Urothelium cell line (cell line): ENCODE results near the gene TMUB2.
A peak's percentile ranks its signal among the peaks of the same experiment; 100 is the strongest.
"Not testable (repeated sequence)": the region's sequence is repeated elsewhere in the genome, so short reads cannot be mapped to it uniquely, and the experiment has no call there.

Experiments
- DNase-seq: peaks from one replicate; pipeline ENCODE4 v3.0.0; 2011; ENCODE audit warnings: low spot score, mixed read lengths
- FAIRE-seq: peaks from 2 replicates; lab custom pipeline; 2011; peaks lifted over from hg19 to GRCh38; lab: Jason Lieb, UNC

The TMUB2 gene

DNA sequence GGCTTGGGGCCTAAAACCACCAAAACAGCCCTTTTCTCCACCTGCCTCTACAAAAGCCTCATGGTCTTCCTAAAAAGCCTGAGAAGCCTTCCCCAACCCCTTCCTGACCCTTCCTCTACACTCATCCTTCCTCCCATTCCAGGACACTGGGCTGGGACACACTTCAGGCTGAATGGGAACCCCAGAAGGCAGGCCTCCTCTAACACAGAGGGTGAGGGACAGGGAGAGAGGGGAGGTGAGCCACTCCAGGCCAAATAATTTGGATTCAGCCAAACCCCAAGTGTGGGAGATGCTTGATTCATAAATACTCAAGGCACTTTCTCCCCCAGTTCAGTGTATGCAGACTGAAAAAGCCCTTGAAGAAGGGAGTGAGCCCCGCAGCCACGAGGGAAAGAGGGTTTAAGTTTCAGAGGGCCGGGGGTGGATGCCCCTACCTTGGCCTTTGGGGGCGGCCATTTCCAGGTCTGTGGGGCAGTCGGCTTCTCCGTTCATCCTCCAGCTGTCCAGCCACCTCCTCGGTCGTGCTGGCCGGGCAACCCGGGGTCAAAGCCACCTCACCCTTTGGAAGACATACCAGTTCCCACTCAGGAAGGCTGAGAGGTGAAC, 31.1 kb downstream of the TMUB2 start:
- DNase-seq, result no peak
- FAIRE-seq, result no peak

DNA sequence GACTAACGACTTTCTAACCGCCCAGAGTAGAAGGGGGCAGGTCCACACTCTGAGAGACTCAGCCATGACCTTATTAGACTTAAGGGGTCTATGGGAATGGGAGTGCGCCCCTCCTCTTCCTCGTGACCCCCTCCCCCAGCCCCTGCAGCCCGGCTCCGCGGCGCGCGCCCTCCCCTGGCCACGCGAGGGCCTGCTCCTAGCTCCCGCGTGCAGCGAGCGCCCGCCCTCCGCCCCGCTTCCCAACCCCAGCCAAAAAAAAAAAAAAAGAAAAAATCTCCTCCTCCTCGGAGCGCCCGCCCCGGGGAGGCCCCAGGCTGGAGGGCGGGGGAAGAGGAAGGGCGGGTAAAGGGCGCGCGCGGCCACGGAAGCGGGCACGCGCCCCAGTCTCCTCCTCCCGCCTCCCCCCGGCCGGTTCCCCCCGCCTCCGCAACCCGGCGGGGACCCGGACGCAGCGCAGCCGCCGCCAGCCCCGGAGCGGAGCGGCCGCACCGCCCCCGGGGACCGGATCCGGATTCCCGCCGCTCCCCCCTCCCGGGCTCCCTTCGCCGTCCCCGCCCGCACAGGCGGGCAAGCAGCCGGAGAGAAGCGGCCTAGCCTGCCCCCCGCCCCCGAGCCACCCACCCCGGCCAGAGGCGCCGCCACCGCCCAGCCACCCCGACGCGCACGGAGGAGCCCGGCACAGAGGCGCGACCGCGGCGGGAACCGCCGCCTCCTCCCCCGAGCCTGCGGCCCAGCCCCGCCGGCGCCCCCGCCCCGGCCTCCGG, 31.8 kb downstream of the TMUB2 start:
- FAIRE-seq (no peak), DNase-seq (peak; percentile 94)

DNA sequence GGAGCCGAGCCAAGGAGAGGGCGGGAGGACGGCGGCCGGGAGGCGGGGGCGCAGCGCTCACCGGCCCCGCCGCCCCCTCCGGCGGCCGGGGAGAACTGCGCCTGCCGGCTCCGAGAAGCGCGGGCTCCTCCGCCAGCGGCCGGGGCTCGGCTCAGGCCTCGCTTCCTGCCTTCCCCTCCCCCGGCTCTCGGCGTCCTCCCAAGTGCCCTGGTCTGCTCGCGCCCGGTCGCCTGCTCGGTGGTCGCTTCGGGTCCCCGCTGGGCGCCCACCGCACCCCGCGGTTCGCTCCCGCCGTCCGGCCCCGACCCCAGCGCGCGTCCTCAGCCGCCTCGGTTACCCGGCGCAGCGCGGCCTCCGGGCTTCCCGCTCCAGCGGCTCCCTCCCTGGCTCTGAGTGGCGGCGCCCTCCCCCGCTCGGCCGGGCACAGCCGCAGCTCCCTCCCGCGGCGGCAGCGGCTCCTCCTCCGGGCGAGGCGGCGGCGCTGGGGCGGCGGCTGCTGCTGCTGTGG, 32.4 kb downstream of the TMUB2 start:
- FAIRE-seq (no peak), DNase-seq (peak; percentile 88)

DNA sequence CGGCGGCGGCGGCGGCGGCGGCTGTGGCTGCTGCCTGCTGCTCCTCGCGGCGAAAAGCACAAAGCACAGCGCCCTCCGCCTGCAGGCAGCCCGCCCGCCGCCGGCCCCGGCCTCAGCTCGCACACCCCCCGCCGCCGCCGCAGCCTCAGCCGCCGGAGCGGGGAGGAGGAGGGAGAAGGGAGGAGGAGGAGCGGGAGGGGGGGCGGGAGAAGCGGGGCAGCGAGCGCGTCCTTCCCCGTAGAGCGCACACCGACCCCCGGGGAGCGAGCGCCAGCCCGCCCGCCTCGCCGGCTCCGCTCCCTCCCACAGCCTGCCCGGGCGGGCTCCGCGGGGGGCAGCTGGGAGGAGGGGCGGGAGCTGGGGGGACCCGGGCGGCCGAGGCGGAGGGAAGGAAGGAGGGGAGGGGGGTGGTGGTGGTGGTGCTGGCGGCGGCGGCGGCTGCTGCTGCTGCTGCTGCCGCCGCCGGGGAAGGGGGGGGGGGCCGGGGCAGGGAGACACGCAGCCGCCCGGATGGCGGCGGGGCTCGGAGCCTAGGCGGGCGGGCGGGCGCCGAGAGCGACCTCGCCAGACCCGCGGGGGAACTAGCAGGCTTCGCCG, 32.9 kb downstream of the TMUB2 start, which contains the start of gene UBTF:
UBTF (minus strand) TSS at position 60 of the 597 bp plus-strand sequence. CDS start 1,446 bp downstream, outside the sequence.
- no peak for FAIRE-seq
- peak; percentile 69 for DNase-seq

DNA sequence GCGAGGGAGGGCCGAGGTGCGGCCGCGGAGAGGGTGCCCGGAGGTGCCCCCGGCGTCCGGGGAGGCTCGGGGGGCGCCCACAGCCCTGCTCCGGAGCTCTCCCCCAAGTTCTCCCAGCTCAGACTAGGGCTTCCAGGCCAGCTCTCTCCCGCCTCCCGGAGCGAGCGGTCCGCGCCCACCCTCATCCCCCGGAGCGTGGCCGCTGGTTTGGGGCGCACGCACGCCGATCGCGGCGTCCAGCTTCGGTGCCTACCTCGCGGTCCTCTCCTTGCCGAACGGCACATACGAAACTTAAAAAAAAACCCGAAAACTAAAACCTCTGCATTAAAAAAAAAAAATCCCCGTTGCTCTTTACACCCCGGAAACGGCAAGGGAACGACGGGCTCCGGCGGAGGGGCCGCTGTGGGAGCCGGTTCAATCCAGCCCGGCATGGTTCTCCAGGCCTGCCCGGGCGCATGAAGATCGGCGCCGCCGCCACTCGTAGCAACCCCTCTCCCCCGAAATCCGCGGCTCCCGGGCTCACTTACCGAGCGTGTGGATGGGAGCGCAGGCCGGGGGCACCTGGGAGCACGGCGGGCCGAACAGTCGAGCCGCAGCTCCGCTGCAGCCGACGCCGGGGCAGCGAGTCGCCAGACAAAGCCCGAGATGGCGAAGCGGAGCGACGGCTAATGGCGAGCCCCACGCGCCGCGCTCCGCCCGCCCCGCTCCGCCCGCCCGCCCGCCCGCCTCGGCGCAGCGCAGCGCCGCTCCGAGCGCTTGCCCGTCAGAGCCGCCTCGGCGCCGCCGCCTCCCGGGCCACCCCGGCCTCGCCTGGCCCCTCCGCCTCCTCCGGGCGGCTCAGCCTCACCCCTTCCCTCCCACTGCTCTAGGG, 33.7 kb downstream of the TMUB2 start:
- FAIRE-seq, result no peak
- DNase-seq, result peak; percentile 76

DNA sequence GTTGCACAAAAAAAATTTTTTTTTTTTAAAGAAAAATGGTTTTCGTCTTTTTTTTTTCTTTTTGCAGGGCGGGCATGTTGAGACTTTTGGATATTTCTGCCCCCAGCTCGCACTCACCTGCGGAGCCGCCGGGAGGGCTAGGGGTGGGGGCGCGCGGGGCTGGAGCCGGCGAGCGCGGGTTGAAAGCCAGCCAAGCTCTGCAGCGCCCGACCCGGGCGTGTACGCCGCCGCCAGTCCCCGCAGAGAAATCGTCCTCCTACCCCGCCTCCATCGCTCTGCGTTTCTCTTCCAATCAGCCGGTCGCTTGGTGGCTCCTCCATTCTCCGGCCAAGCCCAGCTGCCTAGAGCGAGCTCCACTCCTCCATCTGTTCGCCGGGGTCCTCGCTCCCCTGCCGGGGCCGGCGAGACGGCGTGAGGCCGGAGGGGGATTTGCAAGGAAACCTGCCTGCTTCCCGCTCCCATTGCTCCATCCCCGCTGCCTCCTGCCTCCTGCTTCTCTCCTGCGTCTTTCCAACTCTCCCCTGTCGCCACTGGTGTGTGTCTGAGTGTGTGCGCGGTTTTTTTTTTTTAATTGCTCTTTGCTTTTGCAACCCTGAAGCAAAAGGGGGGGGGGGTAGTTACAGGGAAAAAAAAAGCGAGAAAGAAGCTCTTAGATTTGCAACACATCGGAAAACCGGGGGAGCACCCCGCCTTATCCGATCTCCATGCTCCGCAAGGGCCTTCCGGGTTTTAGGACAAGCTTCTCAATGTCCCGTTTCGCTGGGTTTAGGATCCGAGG, 34.5 kb downstream of the TMUB2 start:
- DNase-seq, result peak; percentile 78
- FAIRE-seq, result no peak

DNA sequence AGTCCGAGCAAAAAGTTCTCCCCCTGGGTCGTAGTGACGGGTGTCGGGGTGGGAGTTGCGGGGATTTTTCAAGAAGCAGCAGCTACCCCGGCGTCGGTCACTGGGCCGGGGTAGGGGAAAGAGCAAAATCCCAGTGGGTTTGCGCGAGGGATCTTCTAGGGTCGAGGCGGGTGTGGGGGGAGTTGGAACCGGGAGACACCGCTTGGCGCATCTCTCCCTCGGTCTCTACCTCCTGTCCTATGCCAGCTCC, 35.0 kb downstream of the TMUB2 start:
- no peak for DNase-seq

DNA sequence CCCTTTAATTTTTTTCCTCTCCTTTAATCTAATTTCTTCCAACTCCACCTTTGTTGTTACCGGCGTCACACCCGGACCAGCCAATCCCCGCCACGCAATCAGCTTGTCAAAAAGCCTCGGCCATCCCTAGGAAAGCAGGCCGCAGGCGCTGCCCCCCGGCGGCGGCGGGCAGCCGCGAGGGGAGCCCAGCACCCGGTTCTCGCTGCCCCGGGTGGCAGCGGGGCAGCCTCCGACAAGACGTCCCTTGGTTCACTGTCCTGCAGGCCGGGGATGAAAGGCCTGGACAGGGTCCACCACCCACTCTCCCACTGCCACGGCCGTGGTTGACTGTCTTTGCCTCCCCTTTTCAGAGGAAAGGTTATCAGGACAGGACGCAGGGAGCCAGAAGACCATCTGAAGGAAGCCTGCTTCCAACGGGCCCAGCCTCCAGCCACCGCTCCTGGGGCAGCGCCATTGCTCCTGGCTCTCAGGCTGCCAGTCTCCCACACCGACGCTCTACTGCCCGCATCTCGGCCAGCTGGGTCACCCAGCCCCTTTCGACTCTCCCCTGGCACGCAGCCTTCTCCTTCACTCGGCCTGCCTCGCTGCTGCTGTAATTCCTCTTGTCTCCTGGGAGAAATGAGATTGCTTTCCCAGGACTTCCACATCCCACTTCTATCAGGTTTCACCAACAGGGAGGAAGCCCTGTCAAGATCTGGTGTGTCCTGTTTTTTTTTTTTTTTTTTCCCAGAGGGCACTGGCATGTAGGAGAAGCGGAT, 35.5 kb downstream of the TMUB2 start:
- DNase-seq (no peak), FAIRE-seq (no peak)

More for the DNA sequence above, 35.0 kb downstream of the TMUB2 start:
- no peak for FAIRE-seq

DNA sequence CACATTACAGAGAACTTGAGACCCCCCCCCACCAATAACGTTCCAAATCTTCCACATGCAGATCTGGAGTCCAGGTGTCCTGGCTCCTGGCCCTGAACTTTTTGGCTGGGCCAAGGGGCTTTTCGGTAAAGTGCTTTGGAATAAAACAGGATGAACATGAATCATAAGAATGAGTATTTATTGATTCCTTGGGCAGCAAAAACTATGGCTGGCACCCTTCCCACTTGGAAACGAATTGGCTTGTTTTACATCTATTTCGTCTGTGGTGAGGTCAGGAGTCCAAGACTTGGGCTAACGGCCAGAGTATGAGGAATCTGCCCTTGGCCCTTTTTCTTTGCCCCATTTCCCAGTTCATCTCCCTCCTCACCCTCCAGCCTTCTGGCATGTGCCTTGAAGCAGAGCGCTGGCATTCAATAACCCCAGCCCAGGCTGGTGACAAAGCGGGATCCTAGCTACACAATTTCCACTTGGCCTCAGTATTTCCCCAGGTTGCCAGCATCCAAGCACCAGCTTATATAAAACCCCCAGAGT, 36.8 kb downstream of the TMUB2 start:
- DNase-seq (no peak), FAIRE-seq (no peak)

DNA sequence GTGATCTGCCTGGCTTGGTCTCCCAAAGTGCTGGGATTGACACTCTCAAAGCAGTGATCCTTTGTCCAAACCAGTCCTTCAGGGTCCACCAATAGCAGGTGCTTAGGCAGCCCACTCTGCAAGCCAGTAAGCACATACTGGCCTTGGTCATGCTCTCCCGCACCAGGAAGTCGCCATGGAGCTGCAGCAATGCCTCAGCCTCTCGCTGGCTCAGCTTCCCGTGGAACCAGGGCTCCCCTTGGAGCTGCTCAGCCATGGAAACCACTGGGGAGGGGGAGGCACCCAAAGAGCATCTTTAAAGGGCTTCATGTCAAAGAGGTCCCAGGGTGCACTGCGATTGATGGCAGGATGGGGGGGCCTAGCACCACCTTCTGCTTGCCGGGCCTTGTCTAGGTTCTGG, 42.3 kb downstream of the TMUB2 start:
- FAIRE-seq, result no peak
- no peak for DNase-seq

DNA sequence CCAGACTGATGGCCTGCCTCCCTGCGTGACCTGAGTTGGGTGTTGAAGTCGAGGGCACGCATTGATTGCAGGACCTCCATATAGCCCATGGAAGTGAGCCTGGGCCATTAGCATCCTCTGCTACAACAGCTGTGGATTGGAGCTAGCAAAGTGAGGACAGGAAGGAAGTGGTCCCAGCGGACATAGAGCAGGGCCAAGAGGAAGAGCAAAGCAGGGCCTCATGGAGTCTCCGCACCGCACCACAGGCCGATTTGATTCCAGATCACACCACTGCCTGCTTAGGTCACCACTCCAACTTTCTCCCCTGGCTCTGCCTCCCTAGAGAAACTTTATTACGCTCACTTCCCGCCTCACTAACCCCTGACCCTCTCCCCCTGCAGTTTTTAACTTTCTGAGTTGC, 43.4 kb downstream of the TMUB2 start:
- DNase-seq (no peak), FAIRE-seq (no peak)

DNA sequence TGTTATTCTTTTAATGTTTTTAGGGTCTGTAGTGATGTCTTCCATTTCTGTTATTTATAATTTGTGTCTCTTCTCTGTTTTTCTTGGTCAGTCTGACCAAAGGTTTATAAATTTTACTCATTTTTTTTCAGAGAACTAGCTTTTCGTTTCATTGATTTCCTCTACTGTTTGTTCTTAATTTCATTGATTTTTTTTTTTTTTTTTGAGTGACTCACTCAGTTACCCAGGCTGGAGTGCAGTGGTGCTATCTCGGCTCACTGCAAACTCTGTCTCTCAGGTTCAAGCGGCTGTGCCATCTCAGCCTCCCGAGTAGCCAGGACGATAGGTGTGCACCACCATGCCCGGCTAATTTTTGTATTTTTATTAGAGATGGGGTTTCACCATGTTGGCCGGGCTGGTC, 45.3 kb downstream of the TMUB2 start:
- DNase-seq, result no peak
- no peak for FAIRE-seq

DNA sequence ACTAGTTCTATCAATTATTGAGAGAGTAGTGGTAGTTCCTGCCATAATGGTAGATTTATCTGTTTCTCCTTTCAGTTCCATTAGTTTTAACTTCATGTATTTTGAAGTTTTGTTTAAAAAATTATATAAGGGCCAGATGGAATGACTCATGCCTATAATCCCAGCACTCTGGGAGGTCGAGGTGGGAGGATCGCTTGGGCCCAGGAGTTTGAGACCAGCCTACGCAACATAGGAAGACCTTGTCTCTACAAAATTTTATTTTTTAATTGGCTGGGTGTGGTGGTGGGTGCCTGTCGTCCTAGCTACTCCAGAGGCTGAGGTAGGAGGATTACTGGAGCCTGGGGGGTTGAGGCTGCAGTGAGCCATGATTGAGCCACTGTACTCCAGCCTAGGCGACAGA, 46.8 kb downstream of the TMUB2 start:
- no peak for FAIRE-seq
- no peak for DNase-seq

DNA sequence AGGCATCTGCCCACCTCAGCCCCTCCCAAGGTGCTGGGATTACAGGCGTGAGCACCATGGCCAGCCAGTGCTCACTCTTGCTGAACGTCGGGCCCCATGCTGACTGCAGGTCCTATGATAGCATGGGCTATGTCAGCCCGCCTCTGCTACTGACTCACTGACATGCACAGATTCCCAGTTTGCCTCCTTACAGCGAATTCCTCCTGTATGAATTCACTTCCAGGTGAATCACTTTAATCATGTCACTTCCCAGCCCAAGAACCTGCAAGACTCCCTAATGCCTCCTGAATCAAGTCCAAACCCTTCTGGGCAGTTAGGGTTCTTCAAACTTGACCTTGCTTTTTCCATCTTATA, 48.8 kb downstream of the TMUB2 start:
- no peak for FAIRE-seq
- peak; percentile 68 for DNase-seq

DNA sequence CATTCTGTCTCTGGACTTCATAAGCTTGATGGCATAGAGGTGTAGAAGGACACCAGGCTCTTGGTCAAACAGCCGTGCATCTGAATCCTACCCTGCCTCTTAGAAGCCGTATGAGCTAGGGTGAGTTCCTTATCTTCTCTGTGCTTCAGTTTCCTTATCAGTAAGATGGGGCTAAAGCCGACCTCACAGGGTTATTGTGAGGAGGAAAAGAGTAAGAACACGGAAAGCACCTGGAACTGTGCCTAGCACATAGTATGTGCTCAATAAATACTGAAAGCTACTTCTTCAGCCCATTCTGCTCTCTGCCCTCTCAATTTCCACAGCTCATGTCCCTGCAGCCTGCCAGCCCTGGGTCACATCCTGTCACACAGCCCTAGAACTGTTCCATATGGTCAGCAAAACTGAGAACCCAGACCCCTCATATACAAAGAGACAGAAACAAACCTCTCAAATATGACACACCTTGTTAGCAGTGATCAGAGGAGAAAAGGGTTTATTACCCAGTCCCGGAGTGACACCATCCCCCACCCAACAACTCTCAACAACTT, 49.7 kb downstream of the TMUB2 start:
- FAIRE-seq (no peak), DNase-seq (no peak)

DNA sequence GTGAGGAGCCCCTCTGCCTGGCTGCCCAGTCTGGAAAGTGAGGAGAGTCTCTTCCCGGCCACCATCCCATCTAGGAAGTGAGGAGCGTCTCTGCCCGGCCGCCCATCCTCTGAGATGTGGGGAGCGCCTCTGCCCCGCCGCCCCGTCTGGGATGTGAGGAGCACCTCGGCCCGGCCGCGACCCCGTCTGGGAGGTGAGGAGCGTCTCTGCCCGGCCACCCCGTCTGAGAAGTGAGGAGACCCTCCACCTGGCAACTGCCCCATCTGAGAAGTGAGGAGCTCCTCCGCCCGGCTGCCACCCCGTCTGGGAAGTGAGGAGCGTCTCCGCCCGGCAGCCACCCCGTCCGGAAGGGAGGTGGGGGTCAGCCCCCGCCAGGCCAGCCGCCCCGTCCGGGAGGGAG, 51.1 kb downstream of the TMUB2 start:
- FAIRE-seq, DNase-seq: not testable (repeated sequence)

DNA sequence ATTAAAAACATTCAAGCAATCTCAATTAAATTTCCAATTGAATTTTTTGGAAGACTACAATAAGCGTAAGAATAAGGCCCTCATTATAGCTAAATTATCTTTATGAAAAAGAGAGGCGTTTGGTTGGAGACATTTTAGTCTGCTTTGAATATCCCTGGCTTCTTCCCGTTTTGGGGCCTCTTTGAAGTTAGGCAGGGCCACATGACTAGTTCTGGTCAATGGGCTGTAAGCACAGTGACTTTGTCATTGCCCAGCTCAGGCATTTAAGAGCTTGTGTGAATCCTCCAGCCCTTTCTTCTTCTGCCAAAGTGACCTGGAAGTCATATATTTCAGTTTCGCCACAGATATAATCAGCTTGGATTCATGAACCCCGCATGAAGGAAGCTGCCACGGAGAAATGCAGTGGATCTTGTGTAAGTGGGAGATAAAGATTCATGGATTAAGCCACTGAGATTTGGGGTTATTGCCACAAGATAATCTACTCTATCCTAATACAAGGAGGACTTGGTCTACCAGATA, 54.4 kb downstream of the TMUB2 start:
- no peak for FAIRE-seq
- DNase-seq, result no peak
